Fibroblast of lung (primary cell): ENCODE data around the gene GIMAP8. TPM values are rescaled to one million over a fixed set of nuclear protein-coding genes. Genes with fewer than 3 reads are reported as not detected.
A peak's percentile ranks its signal among the peaks of the same experiment; 100 is the strongest.

Experiments
- DNase-seq, 2 donors: peaks; one replicate each; pipeline versions ENCODE4 v3.0.0 to v3.0.0-alpha.2; 2010; ENCODE audit warnings: low read depth in 2 of 2
- H2AFZ ChIP-seq: 2 replicates; pipeline ENCODE4 v1.5.1; 2012; ENCODE audit warnings: low read length, control low read depth, inconsistent platforms
- H3K27ac ChIP-seq: 2 replicates; pipeline ENCODE4 v1.5.1; 2011; ENCODE audit warnings: low read length, control low read depth; ENCODE audit not compliant: insufficient read depth
- H3K27me3 ChIP-seq: 2 replicates; pipeline ENCODE4 v1.5.1; 2011; ENCODE audit warnings: mild to moderate bottlenecking, low read length; ENCODE audit not compliant: control insufficient read depth, insufficient read depth
- H3K36me3 ChIP-seq: 2 replicates; pipeline ENCODE4 v1.5.1; 2011; ENCODE audit warnings: low read length; ENCODE audit not compliant: control insufficient read depth, insufficient read depth
- H3K4me1 ChIP-seq: 2 replicates; pipeline ENCODE4 v1.5.1; 2011; ENCODE audit warnings: low read length; ENCODE audit not compliant: control insufficient read depth, insufficient read depth; ENCODE audit errors: extremely low read depth
- H3K4me2 ChIP-seq: 2 replicates; pipeline ENCODE4 v1.5.1; 2011; ENCODE audit warnings: low read length, control low read depth; ENCODE audit not compliant: insufficient read depth; ENCODE audit errors: extremely low read depth
- H3K4me3 ChIP-seq, 4 experiments: fragments of 200-600 bp in 1 of 4; sonication (generic) in 1 of 4; replicated peaks in 1 of 4; 2 replicates each; pipeline ENCODE4 v1.5.1; 2011 to 2016; ENCODE audit warnings: low read length in 4 of 4, low read depth in 3 of 4, mild to moderate bottlenecking in 3 of 4, control low read depth in 2 of 4, inconsistent platforms in 1 of 4, mixed read lengths in 1 of 4; ENCODE audit not compliant: insufficient read depth in 1 of 4; ENCODE audit errors: control extremely low read depth in 1 of 4
- H3K79me2 ChIP-seq: 2 replicates; pipeline ENCODE4 v1.5.1; 2012; ENCODE audit warnings: mild to moderate bottlenecking, low read length, inconsistent platforms; ENCODE audit not compliant: control insufficient read depth, insufficient read depth
- H3K9ac ChIP-seq: 2 replicates; pipeline ENCODE4 v1.5.1; 2011; ENCODE audit warnings: mild to moderate bottlenecking, low read length, control low read depth; ENCODE audit not compliant: insufficient read depth
- H3K9me3 ChIP-seq: 2 replicates; pipeline ENCODE4 v1.5.1; 2012; ENCODE audit warnings: low read depth, low read length; ENCODE audit not compliant: control insufficient read depth, insufficient read depth
- H4K20me1 ChIP-seq: 2 replicates; pipeline ENCODE4 v1.5.1; 2011; ENCODE audit warnings: low read length; ENCODE audit not compliant: control insufficient read depth, insufficient read depth; ENCODE audit errors: extremely low read depth
- EZH2 ChIP-seq: IDR thresholded peaks from 2 replicates; pipeline ENCODE4 v1.5.1; 2012; ENCODE audit warnings: low read length, control low read depth, mild to moderate bottlenecking; ENCODE audit errors: missing control alignments
- polyA plus RNA-seq, 2 donors: library from polyadenylated mRNA; depleted of rRNA in 1 of 2; stranded (reverse) in 1 of 2; unstranded in 1 of 2; fragments of >200 nt; gene quantifications; 2 replicates each; pipeline ENCODE4 v1.2.1, GENCODE V29; 2011 to 2012; ENCODE audit warnings: missing spikeins in 1 of 2
- total RNA-seq: library from RNA; depleted of rRNA; stranded (reverse); fragments of >200 nt; gene quantifications from 2 replicates; pipeline ENCODE4 v1.2.1, GENCODE V29; 2014
- TF ChIP-seq, protein P1 (sequence below), 2 donors: IDR thresholded peaks in 1 of 2; conservative IDR thresholded peaks in 1 of 2; 1 replicate in 1 of 2; 2 replicates in 1 of 2; pipeline ENCODE4 v1.5.1; 2011 to 2012; ENCODE audit warnings: low read length in 2 of 2, control low read depth in 1 of 2, inconsistent platforms in 1 of 2, low read depth in 1 of 2, mild to moderate bottlenecking in 1 of 2

GIMAP8 gene
- total and polyA plus RNA-seq, 2 donors (not counting 1 experiment from before 2014, with no cell fraction given) = under 0.01 TPM; not detected in 1

DNA sequence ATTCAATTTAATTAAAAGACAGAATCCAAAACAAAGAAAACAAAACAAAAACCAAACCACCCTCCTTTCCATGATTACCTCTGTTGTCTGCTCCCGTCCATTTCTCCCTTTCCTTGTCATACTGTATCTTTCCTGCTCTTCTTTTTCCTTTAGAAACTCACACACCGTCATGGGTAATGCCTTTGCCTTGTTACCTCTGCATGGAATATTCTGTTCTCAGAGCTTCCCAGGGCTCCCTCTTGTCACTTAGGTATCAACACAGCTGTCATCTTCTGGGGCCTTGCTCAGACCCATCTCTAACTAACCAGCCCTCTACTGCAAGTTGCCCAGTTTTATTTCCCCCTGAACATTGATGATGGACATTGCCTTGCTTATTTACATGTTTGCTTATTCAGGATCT, 30.2 kb upstream of the GIMAP8 start:
- no peak overlapping the region for H3K27ac ChIP-seq
- no peak overlapping the region for H3K4me3 ChIP-seq
- H3K9ac ChIP-seq = no peak overlapping the region
- no peak overlapping the region for H3K4me2 ChIP-seq
- H3K36me3 ChIP-seq = no peaks in the 10 kb centered on the region
- H3K79me2 ChIP-seq = no peaks in the 10 kb centered on the region
- no peaks in the 10 kb centered on the region for H3K9me3 ChIP-seq
- H3K4me1 ChIP-seq = no peaks in the 10 kb centered on the region
- H3K27me3 ChIP-seq = no peaks in the 10 kb centered on the region
- no peak for DNase-seq
- H4K20me1 ChIP-seq = no peaks in the 10 kb centered on the region
- no peak for TF ChIP-seq EZH2
- TF ChIP-seq, protein P1, sequence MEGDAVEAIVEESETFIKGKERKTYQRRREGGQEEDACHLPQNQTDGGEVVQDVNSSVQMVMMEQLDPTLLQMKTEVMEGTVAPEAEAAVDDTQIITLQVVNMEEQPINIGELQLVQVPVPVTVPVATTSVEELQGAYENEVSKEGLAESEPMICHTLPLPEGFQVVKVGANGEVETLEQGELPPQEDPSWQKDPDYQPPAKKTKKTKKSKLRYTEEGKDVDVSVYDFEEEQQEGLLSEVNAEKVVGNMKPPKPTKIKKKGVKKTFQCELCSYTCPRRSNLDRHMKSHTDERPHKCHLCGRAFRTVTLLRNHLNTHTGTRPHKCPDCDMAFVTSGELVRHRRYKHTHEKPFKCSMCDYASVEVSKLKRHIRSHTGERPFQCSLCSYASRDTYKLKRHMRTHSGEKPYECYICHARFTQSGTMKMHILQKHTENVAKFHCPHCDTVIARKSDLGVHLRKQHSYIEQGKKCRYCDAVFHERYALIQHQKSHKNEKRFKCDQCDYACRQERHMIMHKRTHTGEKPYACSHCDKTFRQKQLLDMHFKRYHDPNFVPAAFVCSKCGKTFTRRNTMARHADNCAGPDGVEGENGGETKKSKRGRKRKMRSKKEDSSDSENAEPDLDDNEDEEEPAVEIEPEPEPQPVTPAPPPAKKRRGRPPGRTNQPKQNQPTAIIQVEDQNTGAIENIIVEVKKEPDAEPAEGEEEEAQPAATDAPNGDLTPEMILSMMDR (conservative IDR thresholded peaks at IDR 0.05 in 1 of 2, IDR thresholded peaks at IDR 0.05 in 1 of 2; ENCODE audit: low read depth in 1 of 2, low read length in 2 of 2) = no peak
- no peak overlapping the region for H2AFZ ChIP-seq

DNA sequence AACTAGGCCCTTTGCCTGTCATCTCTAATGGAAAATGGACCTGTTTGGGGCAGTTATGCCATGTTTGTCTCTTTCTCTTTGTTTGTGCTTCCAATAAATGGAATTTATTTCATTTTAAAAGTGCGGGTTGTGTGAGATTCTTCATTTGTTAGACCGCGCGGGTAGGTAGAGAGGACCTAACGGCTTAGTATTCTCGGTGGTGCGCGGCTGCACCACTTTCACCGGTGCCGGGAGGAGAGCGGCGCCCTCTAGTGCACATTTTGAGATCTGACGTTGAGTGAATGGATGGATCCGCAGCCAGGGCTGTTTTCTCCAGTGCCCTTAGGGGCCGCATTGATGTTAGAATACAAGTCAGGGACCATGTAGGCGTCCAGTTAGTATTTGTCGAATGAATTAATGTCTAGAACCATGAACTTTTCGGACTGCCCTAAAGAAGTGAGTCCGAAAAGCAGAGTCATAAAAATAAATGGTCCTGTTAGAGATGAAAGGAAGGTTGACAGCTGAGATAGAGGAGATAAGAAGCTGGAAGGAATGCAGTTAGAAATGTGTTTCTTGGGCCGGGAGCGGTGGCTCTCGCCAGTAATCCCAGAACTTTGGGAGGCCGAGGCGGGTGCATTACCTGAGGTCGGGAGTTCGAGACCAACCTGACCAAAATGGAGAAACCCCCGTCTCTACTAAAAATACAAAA, 29.3 kb upstream of the GIMAP8 start:
- no peaks in the 10 kb centered on the region for H3K9me3 ChIP-seq
- H3K4me2 ChIP-seq = no peak overlapping the region
- H3K4me1 ChIP-seq = no peaks in the 10 kb centered on the region
- no peak overlapping the region for H2AFZ ChIP-seq
- H3K79me2 ChIP-seq = no peaks in the 10 kb centered on the region
- no peaks in the 10 kb centered on the region for H4K20me1 ChIP-seq
- no peak overlapping the region for H3K9ac ChIP-seq
- no peak overlapping the region for H3K4me3 ChIP-seq
- no peaks in the 10 kb centered on the region for H3K36me3 ChIP-seq
- H3K27ac ChIP-seq = no peak overlapping the region
- DNase-seq = peak; percentile 57 to 70
- H3K27me3 ChIP-seq = no peaks in the 10 kb centered on the region
- no peak for TF ChIP-seq EZH2
- TF ChIP-seq, protein P1 (conservative IDR thresholded peaks at IDR 0.05 in 1 of 2, IDR thresholded peaks at IDR 0.05 in 1 of 2; ENCODE audit: low read depth in 1 of 2, low read length in 2 of 2) = peak; percentile 76 to 80

DNA sequence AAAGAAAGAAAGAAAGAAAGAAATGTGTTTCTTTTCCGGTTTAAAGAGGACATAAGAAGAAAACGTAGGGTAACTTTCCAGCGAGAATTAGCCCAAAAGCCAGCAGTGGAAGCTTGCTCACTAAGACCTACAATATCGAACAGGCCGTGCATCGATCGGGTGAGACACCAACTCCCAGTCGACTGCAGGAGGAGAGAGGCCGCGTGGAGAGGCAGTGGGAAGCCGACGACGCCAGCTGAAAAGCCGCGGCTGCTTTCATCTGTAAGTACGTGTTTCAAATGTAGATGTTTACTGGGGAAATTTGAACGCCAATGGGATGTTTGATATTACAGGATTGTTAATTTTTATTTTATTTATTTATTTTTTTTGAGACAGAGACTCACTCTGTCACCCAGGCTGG, 28.6 kb upstream of the GIMAP8 start:
- H3K4me1 ChIP-seq = no peaks in the 10 kb centered on the region
- no peaks in the 10 kb centered on the region for H3K79me2 ChIP-seq
- H2AFZ ChIP-seq = no peak overlapping the region
- no peaks in the 10 kb centered on the region for H4K20me1 ChIP-seq
- H3K27me3 ChIP-seq = no peaks in the 10 kb centered on the region
- no peak overlapping the region for H3K4me3 ChIP-seq
- TF ChIP-seq EZH2 = no peak
- TF ChIP-seq, protein P1 (conservative IDR thresholded peaks at IDR 0.05 in 1 of 2, IDR thresholded peaks at IDR 0.05 in 1 of 2; ENCODE audit: low read depth in 1 of 2, low read length in 2 of 2) = no peak
- no peak overlapping the region for H3K27ac ChIP-seq
- no peaks in the 10 kb centered on the region for H3K9me3 ChIP-seq
- no peak overlapping the region for H3K4me2 ChIP-seq
- H3K9ac ChIP-seq = no peak overlapping the region
- H3K36me3 ChIP-seq = no peaks in the 10 kb centered on the region
- no peak for DNase-seq
